Non-pigmented ciliary epithelial cell (primary cell): ENCODE results near the gene TXNL1.

Experiments
- DNase-seq: peaks from one replicate; pipeline ENCODE4 v3.0.0-alpha.2; 2010; ENCODE audit warnings: low read depth

The TXNL1 gene

DNA sequence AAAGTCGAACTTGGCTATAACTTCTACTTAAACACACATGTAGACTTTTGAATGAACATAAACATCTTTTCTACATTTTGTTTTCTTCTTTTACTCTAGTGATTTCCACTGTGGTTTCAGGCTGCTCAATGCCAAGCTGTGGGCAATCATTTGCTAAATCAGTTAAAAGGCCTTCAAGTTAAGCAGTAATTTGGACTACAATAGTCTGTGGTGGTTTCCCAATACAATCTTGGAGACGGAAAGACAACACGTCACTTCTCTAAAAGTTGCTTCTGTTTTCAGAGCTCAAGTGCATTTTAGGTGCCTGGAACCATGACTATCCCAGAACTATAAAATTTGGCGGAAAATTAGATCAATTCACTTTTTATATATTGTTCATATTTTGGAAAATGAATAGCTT is 69.4 kb downstream of the TXNL1 start:
- no peak for DNase-seq

DNA sequence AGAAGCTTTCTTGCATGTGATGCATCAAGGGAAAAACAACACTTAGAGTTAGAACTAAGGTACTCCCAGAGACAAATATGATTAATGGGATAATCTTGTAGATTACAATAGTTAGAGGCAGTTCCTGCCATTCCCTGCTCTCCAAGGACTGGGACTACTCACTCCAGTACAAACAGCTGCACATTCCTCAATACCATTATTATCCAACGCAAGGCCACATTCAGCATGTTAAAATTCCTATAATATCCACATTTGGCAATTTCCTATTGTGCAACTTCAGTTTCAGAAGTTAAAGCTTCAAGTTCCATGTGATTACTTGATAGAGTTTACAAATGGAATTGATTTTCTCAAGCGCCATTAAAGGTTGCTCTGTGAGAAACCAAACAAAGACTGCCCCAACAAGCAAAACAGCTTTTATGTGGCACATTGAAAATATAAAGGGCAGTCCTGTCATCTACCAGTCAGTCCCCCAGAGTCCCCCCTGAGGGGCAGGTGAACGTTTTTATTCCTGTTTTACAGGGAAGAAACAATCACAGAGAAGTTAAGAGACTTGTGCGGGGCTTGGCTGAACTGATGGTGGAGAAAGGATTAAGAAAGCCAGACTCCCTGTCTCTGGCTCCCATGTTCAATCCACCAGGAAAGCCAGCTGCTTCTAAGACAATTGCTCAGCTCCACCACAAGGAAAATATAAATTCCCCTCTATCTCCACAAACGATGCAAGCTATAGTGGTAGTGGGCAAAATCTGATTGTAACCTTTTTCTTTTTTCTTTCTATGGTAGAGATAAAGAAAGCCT is 72.6 kb downstream of the TXNL1 start:
- peak; percentile 63 for DNase-seq

DNA sequence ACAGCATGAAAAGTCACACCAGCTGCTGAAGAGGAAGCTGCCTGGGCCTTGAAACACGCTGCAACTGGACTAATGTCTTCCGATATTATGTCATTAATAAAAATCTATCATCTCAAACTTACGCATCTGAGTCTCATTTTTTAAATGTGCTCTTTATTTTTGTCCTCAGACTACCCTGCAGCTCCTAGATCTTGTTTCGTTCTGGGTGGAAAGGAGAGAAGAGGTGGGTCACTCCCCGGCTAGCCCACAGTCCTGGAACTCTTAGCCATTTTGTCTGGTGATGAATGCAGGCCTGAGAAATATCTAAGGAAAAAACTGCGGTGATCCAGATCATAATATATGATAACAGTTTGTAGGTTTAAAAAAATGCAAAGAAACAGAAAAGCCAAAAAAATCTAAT is 73.3 kb downstream of the TXNL1 start:
- DNase-seq = no peak

DNA sequence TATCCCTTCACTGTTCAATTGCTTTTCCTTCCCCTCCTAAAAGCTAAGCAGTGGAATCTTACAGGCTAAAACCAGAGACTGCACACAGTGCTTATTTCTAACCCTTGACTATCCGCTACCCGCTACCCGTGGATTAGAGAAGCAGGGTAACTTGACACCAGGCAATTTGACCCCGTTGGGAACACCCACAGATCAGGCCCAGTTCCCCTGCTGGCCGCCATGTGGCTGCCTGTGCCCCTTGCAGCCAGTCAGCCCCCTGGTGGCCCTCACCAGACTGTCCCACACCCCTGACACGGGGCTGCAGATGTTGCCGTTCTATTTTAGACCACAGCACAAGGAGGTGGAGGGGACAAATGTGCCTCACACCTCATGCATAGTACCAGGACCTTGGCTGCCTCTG is 74.8 kb downstream of the TXNL1 start:
- no peak for DNase-seq

DNA sequence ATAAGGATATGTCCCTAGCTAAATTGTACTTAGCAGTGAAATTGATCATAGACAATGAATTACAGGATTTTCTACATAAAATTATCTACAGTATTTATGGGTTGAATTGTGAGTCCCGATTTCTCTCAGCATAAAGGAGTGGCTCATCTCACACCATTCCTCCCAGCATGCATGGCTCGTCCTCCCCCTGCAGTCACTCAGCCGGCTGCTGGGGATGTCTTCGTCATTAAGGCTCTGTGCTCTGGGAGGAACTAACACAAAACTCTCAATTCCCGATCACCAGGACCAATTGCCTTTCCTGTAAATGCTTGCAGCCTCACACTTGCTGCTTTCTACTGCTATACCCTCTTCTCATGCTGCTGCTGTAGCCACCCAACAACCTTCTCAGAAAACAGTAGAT is 75.9 kb downstream of the TXNL1 start:
- DNase-seq = no peak

DNA sequence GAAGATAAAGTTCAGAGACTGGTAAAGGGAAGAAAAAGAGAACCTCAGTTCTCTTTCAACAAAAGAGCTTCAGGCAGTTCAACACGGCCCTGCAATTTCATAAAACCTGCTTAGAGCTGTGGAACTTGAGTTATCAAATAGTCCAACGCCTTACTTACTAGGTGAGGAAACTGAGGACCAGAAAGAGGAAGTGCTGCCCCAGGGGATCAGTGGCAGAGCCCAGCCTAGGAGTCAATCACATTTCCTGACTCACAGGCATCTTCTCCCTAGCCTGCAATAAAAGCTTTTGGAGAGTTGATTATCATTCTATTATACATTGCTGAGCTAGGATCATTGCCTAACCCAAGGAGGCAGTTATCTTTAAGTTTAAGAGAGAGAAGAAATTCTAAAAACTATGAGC is 77.4 kb downstream of the TXNL1 start:
- no peak for DNase-seq

DNA sequence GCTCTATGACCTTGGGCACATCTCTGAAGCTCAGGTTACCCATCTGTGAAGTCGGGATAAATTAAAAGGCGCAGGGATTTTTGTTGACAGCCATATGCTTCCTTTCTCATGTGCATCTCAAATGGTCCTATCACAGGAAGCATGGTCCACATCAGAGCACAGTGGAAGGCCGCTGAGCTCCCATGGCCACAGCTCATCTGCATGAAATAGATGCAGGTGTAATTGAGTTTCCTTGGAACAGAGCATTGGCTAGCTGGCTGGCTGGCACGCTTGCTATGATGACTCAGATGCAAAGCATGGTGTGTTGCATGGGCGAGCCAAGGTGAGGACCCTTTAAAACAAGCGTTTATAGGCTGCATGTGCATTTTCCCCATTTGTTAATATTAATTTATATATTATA is 79.3 kb downstream of the TXNL1 start:
- no peak for DNase-seq

DNA sequence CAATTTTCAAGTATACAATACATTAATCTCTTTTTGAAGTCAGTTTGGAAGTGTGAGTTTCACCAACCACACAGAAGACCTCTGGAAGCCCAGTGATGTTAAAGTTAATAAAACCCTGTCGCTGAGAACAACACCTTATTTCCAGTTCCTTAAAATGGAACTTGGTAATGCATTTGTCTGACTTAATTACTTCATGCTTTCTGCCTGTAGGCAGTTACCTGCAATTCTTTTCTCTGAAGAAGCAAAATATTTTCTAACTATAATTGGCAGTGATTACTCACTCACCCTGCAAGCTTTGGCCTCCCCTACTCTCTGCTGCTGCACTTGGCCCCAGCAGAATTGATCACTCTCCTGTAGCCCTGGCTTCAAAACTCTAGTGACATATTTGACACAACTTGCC is 81.5 kb downstream of the TXNL1 start:
- DNase-seq = no peak

DNA sequence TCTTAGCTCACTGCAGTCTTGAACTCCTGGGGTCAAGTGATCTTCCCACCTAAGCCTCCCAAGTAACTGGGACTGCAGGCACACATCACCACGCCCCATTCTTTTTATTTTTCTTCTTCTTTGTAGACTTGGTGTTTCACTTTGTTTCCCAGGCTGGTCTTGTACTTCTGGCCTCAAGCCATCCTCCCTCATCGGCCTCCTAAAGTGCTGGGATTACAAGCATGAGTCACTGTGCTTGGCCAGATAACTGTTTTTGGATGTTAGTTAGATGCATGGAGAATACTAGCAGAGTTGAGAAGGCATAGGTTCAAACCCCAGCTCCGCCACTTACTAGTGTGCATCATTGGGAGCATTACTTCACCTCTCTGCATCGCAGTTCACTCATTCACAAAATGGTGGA is 88.3 kb downstream of the TXNL1 start:
- DNase-seq = no peak
